T1000 (cell line): Measurements from ENCODE around the gene VPREB1.
"Not testable (repeated sequence)": the region's sequence is repeated elsewhere in the genome, so short reads cannot be mapped to it uniquely, and the experiment has no call there.

Source experiments
- DNase-seq: peaks from one replicate; lab custom pipeline; 2025; ENCODE audit warnings: mixed read lengths; lab: John Stamatoyannopoulos, UW

Gene VPREB1

DNA sequence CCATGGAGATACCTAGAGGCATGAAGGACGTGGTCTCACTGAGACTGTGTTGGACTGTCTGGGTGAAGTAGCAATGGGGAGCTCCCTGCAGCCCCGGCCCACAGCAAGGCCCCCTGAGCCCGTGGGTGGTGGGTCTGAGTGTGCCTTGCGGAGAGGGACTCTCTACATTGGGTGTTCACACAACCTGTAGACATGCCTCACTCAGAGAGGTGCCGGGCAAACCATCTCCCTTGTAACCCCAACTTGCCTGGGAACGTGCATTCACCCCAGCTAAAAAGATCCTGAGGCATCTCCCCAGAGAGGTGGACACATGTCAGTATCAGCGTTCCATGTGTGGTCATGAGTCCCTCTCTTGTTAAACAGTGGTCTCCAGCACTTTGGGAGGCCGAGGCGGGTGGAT, 2.1 kb downstream of the VPREB1 start:
- no peak for DNase-seq

- no peak for DNase-seq
Measured at GRCh38 chr22:22248878-22249277, 4.3 kb downstream of the VPREB1 start.

DNA sequence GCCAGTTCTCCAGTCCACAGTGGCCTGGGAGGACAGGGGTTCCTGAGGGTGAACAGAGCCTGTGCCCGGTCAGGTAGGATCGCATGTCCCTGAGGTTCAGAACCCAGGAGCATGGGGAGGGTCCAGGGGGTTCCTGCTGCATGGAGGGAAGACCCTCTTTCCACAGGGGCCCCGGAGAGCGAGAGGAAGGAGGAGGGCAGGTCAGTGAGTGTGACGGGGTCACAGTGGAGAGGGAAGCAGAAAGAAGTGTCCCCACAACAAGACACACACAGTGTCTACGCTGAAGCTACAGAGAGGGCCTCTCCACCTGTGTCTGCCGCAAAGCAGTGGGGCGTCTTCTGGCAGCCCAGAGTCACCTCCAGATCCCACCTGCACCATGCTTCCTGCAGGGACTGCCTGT, 6.1 kb downstream of the VPREB1 start:
- DNase-seq = not testable (repeated sequence)

DNA sequence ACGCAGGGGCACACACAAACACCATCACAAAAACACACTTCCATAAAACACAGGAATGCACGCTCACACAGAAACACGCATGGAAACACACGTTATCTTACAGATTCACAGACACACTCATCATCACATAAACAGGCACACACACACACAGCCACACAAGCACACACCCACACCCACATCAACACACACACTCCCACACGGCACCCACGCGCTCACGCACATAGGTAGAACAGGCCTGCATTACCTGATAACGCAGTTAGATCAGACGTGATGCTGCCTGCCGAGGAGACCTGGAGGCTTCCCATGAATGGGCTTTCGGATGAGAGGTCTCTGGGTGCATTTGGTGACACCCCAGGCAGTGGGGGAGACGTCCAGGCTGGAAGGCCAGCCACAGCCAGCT, 11.5 kb downstream of the VPREB1 start:
- not testable (repeated sequence) for DNase-seq

GRCh38 chr22:22258597-22259415, 14.2 kb downstream of the VPREB1 start:
- DNase-seq = not testable (repeated sequence)

DNA sequence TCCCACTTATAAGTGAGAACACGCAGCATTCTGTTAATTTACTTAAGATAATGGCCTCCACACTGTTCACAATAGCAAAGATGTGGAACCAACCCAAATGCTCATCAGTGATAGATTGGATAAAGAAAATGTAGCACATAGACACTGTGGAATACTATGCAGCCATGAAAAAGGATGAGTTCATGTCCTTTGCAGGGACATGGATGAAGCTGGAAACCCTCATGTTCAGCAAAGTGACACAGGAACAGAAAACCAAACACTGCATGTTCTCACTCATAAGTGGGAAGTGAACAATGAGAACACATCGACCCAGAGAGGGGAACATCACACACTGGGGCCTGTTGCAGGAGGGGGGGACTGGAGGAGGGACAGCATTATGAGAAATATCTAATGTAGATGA, 15.6 kb downstream of the VPREB1 start:
- not testable (repeated sequence) for DNase-seq

DNA sequence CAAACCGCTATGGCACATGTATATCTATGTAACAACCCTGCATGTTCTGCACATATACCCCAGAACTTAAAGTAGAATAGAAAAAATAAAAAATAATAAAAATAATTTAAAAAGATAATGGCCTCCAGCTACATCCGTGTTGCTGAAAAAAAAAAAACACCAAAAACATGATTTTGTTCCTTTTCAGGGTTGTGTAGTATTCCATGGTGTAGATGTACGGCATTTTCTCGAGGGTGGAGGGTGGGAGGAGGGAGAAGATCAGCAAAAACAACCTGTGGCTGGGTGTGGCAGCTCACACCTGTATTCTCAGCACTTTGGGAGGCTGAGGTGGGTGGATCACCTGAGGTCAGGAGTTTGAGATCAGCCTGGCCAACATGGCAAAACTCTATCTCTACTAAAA, 16.0 kb downstream of the VPREB1 start:
- DNase-seq = not testable (repeated sequence)

- DNase-seq = not testable (repeated sequence)
Measured at GRCh38 chr22:22262332-22263074, 17.9 kb downstream of the VPREB1 start.

GRCh38 chr22:22263823-22264222, 19.2 kb downstream of the VPREB1 start:
- DNase-seq = not testable (repeated sequence)

DNA sequence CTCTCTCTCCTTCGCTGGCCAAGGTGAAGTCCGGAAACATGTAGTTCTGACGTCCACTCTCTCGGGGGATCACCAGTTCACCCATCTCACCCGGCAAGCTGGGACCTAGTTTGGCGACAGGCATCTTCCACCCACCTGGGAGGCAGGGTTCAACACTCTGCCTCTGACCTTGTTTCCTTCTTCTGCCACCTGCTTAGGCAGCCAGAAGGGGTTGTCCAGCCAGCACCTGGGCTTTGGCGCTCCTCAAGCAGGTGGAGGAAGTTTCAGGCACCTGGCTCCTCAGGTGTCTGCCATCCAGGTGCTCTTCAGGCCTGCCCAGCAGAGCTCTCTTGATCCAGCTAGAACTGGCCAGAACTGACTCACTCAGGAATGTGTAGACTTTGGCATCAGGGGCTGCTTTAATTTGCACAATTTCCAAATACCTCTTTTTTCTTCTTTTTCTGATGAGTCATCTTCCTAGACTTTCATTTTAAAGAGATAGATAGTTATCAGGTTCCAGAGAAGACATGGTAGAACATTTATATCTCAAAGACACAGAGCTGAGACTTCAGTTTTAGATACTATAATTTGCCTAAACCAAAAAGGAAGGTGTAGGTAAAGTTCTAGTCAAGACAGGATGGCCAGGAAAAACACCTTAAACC, 25.6 kb downstream of the VPREB1 start:
- DNase-seq = not testable (repeated sequence)

- not testable (repeated sequence) for DNase-seq
Measured at GRCh38 chr22:22277423-22277822, 32.8 kb downstream of the VPREB1 start.

DNA sequence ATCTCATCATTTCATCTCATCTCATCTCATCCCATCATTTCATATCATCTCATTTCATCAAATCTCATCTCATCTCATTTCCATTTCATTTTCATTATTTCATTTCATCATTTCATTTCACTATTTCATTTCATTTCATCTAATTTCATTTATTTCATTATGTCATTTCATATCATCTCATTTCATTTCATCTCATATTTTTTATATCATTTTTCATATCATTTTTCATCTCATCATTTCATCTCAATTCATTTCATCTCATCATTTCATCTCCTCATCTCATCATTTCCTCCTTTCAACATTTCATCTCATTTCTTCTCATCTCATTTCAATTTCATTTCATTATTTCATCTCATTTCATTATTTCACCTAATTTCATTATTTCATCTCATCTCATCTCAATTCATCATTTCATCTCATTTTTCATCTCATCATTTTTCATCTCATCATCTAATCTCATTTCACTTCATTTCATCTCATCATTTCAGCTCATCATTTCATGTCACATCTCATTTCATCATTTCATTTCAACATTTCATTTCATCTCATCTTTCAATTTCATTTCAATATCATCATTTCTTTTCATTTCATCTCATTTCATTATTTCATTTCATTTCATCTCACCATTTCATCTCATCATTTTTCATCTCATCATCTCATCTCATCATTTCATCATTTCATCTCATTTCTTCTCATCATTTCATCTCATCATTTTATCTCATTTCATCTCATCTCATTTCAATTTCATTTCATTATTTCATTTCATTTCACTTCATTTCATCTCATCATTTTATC, 40.6 kb downstream of the VPREB1 start:
- DNase-seq = not testable (repeated sequence)

DNA sequence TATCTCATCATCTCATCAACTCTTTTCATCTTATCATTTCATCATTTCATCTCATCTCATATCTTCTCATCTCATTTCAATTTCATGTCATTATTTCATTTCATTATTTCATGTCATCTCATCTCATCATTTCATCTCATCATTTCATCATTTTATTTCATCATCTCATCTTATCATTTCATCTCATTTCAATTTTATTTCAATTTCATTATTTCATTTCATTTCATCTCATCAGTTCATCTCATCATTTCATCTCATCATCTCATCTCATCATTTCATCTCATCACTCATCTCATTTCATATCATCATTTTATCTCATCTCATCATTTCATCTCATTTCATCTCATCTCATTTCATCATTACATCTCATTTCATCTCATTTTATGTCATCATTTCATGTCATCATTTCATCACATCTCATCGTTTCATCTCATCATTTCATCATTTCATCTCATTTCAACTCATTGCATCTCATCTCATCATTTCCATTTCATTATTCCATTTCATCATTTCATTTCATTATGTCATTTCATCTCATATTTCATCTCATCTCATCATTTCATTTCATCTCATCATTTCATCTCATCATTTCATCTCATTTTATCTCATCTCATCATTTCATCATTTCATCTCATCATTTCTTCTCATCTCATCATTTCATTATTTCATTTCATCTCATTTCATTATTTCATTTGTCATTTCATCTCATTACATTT, 42.0 kb downstream of the VPREB1 start:
- DNase-seq = not testable (repeated sequence)

- DNase-seq = not testable (repeated sequence)
Measured at GRCh38 chr22:22287106-22287626, 42.6 kb downstream of the VPREB1 start.

- DNase-seq = not testable (repeated sequence)
Measured at GRCh38 chr22:22289666-22290065, 45.1 kb downstream of the VPREB1 start.

DNA sequence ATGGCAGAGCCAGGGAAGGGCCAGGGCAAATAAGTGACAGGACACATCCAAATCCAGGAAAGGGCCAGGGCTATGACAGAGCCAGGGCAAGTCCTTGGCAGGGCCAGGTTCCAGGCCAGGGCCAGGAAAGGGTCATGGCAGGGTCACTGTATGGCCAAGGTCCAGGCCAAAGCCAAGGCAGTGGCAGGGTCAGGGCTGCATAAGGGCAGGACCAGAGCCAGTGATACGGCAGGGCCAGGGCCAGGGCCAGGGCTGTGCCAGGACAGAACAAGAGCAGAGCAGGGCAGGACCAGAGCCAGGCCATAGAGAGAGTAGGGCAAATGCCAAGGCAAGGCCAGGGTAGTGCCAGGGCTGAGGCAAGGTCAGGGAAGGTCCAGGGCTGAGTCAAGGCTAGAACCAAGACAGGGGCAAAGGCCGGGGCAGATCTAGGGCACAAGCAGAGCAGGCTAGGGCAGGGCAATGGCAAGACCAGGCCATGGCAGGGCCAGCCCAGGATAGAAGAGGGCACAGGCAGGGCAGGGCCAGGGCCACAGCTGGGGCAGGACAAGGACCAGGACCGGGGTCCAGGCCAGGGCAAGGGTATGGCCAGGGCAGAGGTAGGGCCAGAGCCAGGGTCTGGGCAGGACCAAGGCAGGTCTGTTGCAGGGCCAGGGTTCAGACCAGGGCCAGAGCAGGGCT, 46.7 kb downstream of the VPREB1 start:
- DNase-seq = not testable (repeated sequence)

GRCh38 chr22:22292656-22293055, 48.1 kb downstream of the VPREB1 start:
- not testable (repeated sequence) for DNase-seq

DNA sequence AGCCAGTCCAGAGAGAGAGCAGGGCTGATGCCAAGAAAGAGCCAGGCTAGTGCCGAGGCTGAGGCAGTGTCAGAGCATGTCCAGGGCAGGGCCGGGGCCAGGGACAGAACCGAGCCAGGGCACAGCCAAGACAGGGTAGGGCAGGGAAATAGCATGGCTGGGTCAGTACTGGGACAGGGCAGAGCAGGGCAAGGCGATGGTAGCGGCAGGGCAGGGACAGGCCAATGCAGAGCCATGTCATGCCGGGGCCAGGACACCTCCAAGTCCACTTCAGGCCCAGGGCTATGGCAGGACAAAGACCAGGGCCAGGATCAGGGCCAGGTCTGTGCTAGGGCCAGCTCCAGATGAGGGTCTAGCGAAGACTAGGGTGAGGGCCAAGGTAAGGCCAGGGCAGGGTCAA, 48.9 kb downstream of the VPREB1 start:
- DNase-seq = not testable (repeated sequence)

- DNase-seq = not testable (repeated sequence)
Measured at GRCh38 chr22:22294641-22295040, 50.1 kb downstream of the VPREB1 start.
